ENCODE results near the gene SLCO4C1. TPM values are rescaled to one million over a fixed set of nuclear protein-coding genes. Genes with fewer than 3 reads are reported as not detected.

SLCO4C1 gene
- total RNA-seq: under 0.01 TPM in 1 of 2 replicates, not detected in the other

GRCh38 chr5:102296178-102296817 lies at the start of gene SLCO4C1:
Gene SLCO4C1 (minus strand): TSS chr5:102296284. CDS start chr5:102296262, 22 bp downstream.

Other genes starting within 250 kb of the SLCO4C1 start
- under 0.01 and 0.14 TPM in 2 replicates for gene SLCO6A1, start 202.7 kb upstream of the SLCO4C1 start, total RNA-seq